B cell (primary cell): Measurements from ENCODE around the gene GFPT2. TPM values are rescaled to one million over a fixed set of nuclear protein-coding genes. Genes with fewer than 3 reads are reported as not detected.

Experiments used
- ATAC-seq: fragments of 200-7000 bp; cut with Tn5 transposase; one replicate; pipeline ENCODE4 v1.10.0; 2021; ENCODE audit warnings: low read depth, mild to moderate bottlenecking, moderate number of reproducible peaks, moderate library complexity
- CTCF ChIA-PET: fragments of 350-600 bp; sonication (Branson Sonifier 250); formaldehyde crosslinking; loops from one replicate; lab custom pipeline; 2021; ENCODE audit warnings: antibody characterized with exemption, inconsistent platforms; lab: Charles Lee
- POLR2A ChIA-PET: fragments of 350-600 bp; sonication (Branson Sonifier 250); formaldehyde crosslinking; loops from one replicate; lab custom pipeline; 2021; ENCODE audit warnings: antibody characterized with exemption; lab: Charles Lee
- DNase-seq: peaks from one replicate; pipeline ENCODE4 v3.0.0; 2013
- H2AFZ ChIP-seq: 2 replicates; pipeline ENCODE4 v1.6.1; 2012; ENCODE audit warnings: mild to moderate bottlenecking, low read depth, low read length; ENCODE audit not compliant: insufficient read depth, poor library complexity, severe bottlenecking
- H3K27ac ChIP-seq, 2 donors: 1 replicate in 1 of 2; 2 replicates in 1 of 2; pipeline ENCODE4 v1.5.1; 2012 to 2013; ENCODE audit warnings: low read length in 2 of 2, mild to moderate bottlenecking in 2 of 2, moderate library complexity in 1 of 2
- H3K27me3 ChIP-seq, 4 experiments: fragments of 200-600 bp in 1 of 4; sonication (generic) in 1 of 4; replicated peaks in 1 of 4; 1 replicate in 2 of 4; 2 replicates in 2 of 4; pipeline versions ENCODE4 v1.6.1 to v1.7.0; 2013 to 2016; ENCODE audit warnings: low read length in 3 of 4, mild to moderate bottlenecking in 2 of 4, mixed read lengths in 1 of 4, moderate library complexity in 1 of 4; ENCODE audit not compliant: insufficient read depth in 4 of 4, control insufficient read depth in 3 of 4; ENCODE audit errors: control extremely low read depth in 1 of 4
- H3K36me3 ChIP-seq, 2 experiments: replicated peaks in 1 of 2; 1 replicate in 1 of 2; 2 replicates in 1 of 2; pipeline versions ENCODE4 v1.6.1 to v1.7.1; 2013; ENCODE audit warnings: low read length in 1 of 2; ENCODE audit not compliant: insufficient read depth in 2 of 2, control insufficient read depth in 1 of 2; ENCODE audit errors: control extremely low read depth in 1 of 2, extremely low read depth in 1 of 2
- H3K4me1 ChIP-seq, 2 donors: fragments of 200-600 bp in 1 of 2; sonication (generic) in 1 of 2; 1 replicate in 1 of 2; 2 replicates in 1 of 2; pipeline versions ENCODE4 v1.5.1 to v1.6.1; 2013 to 2017; ENCODE audit warnings: low read length in 2 of 2; ENCODE audit not compliant: control insufficient read depth in 2 of 2, insufficient read depth in 2 of 2
- H3K4me2 ChIP-seq: replicated peaks from 2 replicates; pipeline ENCODE3; 2012; ENCODE audit warnings: mild to moderate bottlenecking, low read depth, low read length; ENCODE audit not compliant: poor library complexity, severe bottlenecking
- H3K4me3 ChIP-seq, 5 experiments: fragments of 200-600 bp in 1 of 5; sonication (generic) in 1 of 5; 1 replicate in 3 of 5; 2 replicates in 2 of 5; pipeline versions ENCODE4 v1.5.1 to v1.7.0; 2011 to 2016; ENCODE audit warnings: low read length in 4 of 5, mild to moderate bottlenecking in 4 of 5, low read depth in 2 of 5, control low read depth in 1 of 5, moderate library complexity in 1 of 5; ENCODE audit not compliant: insufficient read depth in 1 of 5; ENCODE audit errors: control extremely low read depth in 1 of 5, extremely low read depth in 1 of 5
- H3K79me2 ChIP-seq: fragments of 200-600 bp; sonication (generic); one replicate; pipeline ENCODE4 v1.6.0; 2016; ENCODE audit warnings: low read length; ENCODE audit not compliant: control insufficient read depth, insufficient read depth
- H3K9ac ChIP-seq: fragments of 200-600 bp; sonication (generic); 2 replicates; pipeline ENCODE4 v1.6.1; 2017; ENCODE audit warnings: mild to moderate bottlenecking, low read length, moderate library complexity
- H3K9me3 ChIP-seq, 3 donors: one replicate each; pipeline versions ENCODE4 v1.6.1 to v1.7.1; 2013; ENCODE audit warnings: low read length in 2 of 3; ENCODE audit not compliant: control insufficient read depth in 2 of 3, insufficient read depth in 1 of 3; ENCODE audit errors: control extremely low read depth in 1 of 3
- H4K20me1 ChIP-seq: 2 replicates; pipeline ENCODE4 v1.6.0; 2012; ENCODE audit warnings: mild to moderate bottlenecking, low read length; ENCODE audit not compliant: insufficient read depth, control insufficient read depth, poor library complexity, severe bottlenecking
- H3K27ac Mint-ChIP-seq: one replicate; pipeline ENCODE4 v1.8.0; 2021; ENCODE audit warnings: mixed read lengths
- H3K27me3 Mint-ChIP-seq: one replicate; pipeline ENCODE4 v1.8.0; 2021; ENCODE audit warnings: mixed read lengths
- H3K4me1 Mint-ChIP-seq: one replicate; pipeline ENCODE4 v1.8.0; 2021; ENCODE audit warnings: mixed read lengths
- H3K4me3 Mint-ChIP-seq: one replicate; pipeline ENCODE4 v1.8.0; 2021; ENCODE audit warnings: mixed read lengths
- H3K9me3 Mint-ChIP-seq: one replicate; pipeline ENCODE4 v1.8.0; 2022; ENCODE audit warnings: mixed read lengths; ENCODE audit not compliant: insufficient read depth
- EZH2 ChIP-seq: IDR thresholded peaks from 2 replicates; pipeline ENCODE4 v1.6.1; 2012; ENCODE audit warnings: borderline replicate concordance, low read depth, mild to moderate bottlenecking, moderate library complexity, low read length; ENCODE audit not compliant: insufficient read depth, poor library complexity, severe bottlenecking
- WGBS: methylation state at CpG from one replicate; pipeline ENCODE4 v1.1.5; 2013; ENCODE audit warnings: missing lambda C conversion rate; ENCODE audit not compliant: insufficient coverage; 5-methylcytosine and 5-hydroxymethylcytosine counted together
- intact Hi-C: fragments of 100-400 bp; cut with micrococcal nuclease; formaldehyde crosslinking; loops from one replicate; pipeline ENCODE4 v1.10.0; 2022
- polyA plus RNA-seq: library from polyadenylated mRNA; depleted of rRNA; stranded (reverse); fragments of >200 nt; gene quantifications from 2 replicates; pipeline ENCODE4 v1.2.3, GENCODE V29; 2012
- total RNA-seq, 2 donors: library from RNA; stranded (reverse); fragments of 120-200 nt in 1 of 2; gene quantifications; 1 replicate in 1 of 2; 2 replicates in 1 of 2; pipeline versions ENCODE4 v1.2.3 to v1.2.4, GENCODE V29; 2013 to 2022
- TF ChIP-seq, protein P1 (sequence below): fragments of 200-600 bp; IDR thresholded peaks from one replicate; pipeline ENCODE4 v1.8.0; 2022; ENCODE audit warnings: antibody characterized with exemption, mild to moderate bottlenecking

Gene GFPT2
- total and polyA plus RNA-seq, 2 donors (not counting 1 experiment from before 2014, with no cell fraction given) = 0.03 to 2.8 TPM

DNA sequence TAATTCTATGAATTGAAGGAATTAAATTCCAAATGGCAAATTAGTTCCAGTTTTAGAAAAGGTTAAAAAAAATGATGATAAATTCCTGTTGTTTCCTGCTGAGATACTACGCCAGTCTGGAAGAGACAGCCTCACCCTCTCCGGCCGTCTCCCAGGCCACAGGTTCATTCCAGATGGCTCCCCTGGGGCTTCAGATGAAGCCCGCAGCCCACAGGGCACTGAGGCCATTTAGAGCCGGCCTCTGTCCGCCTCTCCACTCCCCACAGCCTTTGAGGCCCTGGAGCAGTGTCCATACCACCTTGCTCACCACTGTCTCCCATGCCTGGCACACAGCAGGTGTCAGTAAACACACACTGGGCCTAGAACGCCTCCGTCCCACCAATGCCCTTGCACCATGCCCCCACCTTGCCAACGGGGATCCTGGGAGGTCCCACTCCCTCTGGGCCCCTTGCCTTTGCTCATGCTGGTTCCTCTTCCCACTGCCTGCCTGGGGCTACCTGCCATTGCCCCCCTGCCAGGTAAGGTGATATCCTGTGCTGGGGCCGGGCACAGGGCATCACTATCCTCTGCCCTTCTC lies 26.1 kb downstream of the GFPT2 start:
- H3K79me2 ChIP-seq = no peaks in the 10 kb centered on the region
- Mint-ChIP-seq H3K9me3 (no peaks in the 10 kb centered on the region), H3K4me1 (no peaks in the 10 kb centered on the region), H3K27ac (no peak overlapping the region), H3K4me3 (no peak overlapping the region), H3K27me3 (peaks cover 9% of the 10 kb centered on the region)
- DNase-seq (no peak), ATAC-seq (no peak)
- no peak overlapping the region for H3K9ac ChIP-seq
- no peaks in the 10 kb centered on the region for H4K20me1 ChIP-seq
- intact Hi-C loops = loop anchor here (5.0 kb wide), 2 partner anchors 125 to 200 kb away; no protein-coding TSS in a partner anchor
- ChIA-PET POLR2A (no interaction called here), CTCF (interaction anchor here (0.6 to 3.5 kb wide), 3 partner anchors 11 to 209 kb away, joined by 4 to 36 read pairs (median 21); no protein-coding TSS in a partner anchor)
- H3K9me3 ChIP-seq = no peaks in the 10 kb centered on the region
- H3K27ac ChIP-seq = no peak overlapping the region
- peaks cover 0 to 3% (median 0%) of the 10 kb centered on the region in 4 experiments for H3K27me3 ChIP-seq
- H3K4me1 ChIP-seq = peaks cover 0 to 4% of the 10 kb centered on the region in 2 donors
- TF ChIP-seq EZH2 = no peak
- TF ChIP-seq, protein P1, sequence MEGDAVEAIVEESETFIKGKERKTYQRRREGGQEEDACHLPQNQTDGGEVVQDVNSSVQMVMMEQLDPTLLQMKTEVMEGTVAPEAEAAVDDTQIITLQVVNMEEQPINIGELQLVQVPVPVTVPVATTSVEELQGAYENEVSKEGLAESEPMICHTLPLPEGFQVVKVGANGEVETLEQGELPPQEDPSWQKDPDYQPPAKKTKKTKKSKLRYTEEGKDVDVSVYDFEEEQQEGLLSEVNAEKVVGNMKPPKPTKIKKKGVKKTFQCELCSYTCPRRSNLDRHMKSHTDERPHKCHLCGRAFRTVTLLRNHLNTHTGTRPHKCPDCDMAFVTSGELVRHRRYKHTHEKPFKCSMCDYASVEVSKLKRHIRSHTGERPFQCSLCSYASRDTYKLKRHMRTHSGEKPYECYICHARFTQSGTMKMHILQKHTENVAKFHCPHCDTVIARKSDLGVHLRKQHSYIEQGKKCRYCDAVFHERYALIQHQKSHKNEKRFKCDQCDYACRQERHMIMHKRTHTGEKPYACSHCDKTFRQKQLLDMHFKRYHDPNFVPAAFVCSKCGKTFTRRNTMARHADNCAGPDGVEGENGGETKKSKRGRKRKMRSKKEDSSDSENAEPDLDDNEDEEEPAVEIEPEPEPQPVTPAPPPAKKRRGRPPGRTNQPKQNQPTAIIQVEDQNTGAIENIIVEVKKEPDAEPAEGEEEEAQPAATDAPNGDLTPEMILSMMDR = no peak
- H3K4me2 ChIP-seq = no peak overlapping the region
- no peak overlapping the region for H2AFZ ChIP-seq
- H3K4me3 ChIP-seq = no peak overlapping the region
- no peaks in the 10 kb centered on the region for H3K36me3 ChIP-seq
- WGBS = 90% methylated on average over 10 of the region's 10 CpGs

- 93% methylated on average over 8 of the region's 8 CpGs for WGBS
- Histone ChIP-seq H3K27ac (no peak overlapping the region), H3K27me3 (no peaks in the 10 kb centered on the region), H3K4me2 (no peak overlapping the region), H4K20me1 (no peaks in the 10 kb centered on the region), H3K9ac (no peak overlapping the region), H3K9me3 (no peaks in the 10 kb centered on the region), H2AFZ (no peak overlapping the region), H3K4me3 (no peak overlapping the region), H3K4me1 (peaks cover 0 to 4% of the 10 kb centered on the region in 2 donors), H3K79me2 (no peaks in the 10 kb centered on the region), H3K36me3 (no peaks in the 10 kb centered on the region)
- ChIA-PET CTCF (interaction anchor here (1.1 to 3.5 kb wide), 3 partner anchors 9 to 31 kb away, joined by 4 to 21 read pairs (median 10); no protein-coding TSS in a partner anchor), POLR2A (no interaction called here)
- H3K4me1 Mint-ChIP-seq = no peaks in the 10 kb centered on the region
- intact Hi-C loops = no loop called here
- TF ChIP-seq, protein P1 = no peak
- TF ChIP-seq EZH2 = no peak
- H3K4me3 Mint-ChIP-seq = no peak overlapping the region
- no peaks in the 10 kb centered on the region for H3K9me3 Mint-ChIP-seq
- DNase-seq (no peak), ATAC-seq (no peak)
- H3K27ac Mint-ChIP-seq = no peak overlapping the region
- H3K27me3 Mint-ChIP-seq = peaks cover 4% of the 10 kb centered on the region
These were observed 28.6 kb downstream of the GFPT2 start for GRCh38 chr5:180324601-180324950.
